Measurements from ENCODE around the gene ATP2A3. TPM values are rescaled to one million over a fixed set of nuclear protein-coding genes. Genes with fewer than 3 reads are reported as not detected.

ATP2A3 gene
- total RNA-seq, 1 experiment from 2014 or later = 101 TPM

- no peaks in the 10 kb centered on the region for H3K9me2 ChIP-seq (replicated peaks; ENCODE audit: insufficient read depth, low read length)
- no peaks in the 10 kb centered on the region for H3K79me2 ChIP-seq (ENCODE audit: low read length)
- H3K4me3 ChIP-seq (ENCODE audit: low read length) = no peak overlapping the region
- no peak overlapping the region for H2AFZ ChIP-seq (ENCODE audit: low read length)
- no peaks in the 10 kb centered on the region for H3K36me3 ChIP-seq (ENCODE audit: insufficient read depth, low read length)
- no peak overlapping the region for H3K27ac ChIP-seq (ENCODE audit: low read length)
- H3K4me2 ChIP-seq (ENCODE audit: low read depth, low read length, poor library complexity, severe bottlenecking) = no peak overlapping the region
- no peak for DNase-seq
- peaks cover 30% of the 10 kb centered on the region for H3K4me1 ChIP-seq (ENCODE audit: low read length)
- H3K9me3 ChIP-seq (ENCODE audit: low read length) = no peaks in the 10 kb centered on the region
- H3K9ac ChIP-seq (ENCODE audit: low read length) = no peak overlapping the region
- H4K20me1 ChIP-seq (ENCODE audit: insufficient read depth, low read depth, low read length) = peaks cover 11% of the 10 kb centered on the region; the same call in 1 of the 2 replicates
- H3K27me3 ChIP-seq (ENCODE audit: low read length) = no peaks in the 10 kb centered on the region
These were observed 69.3 kb downstream of the ATP2A3 start for GRCh38 chr17:3894911-3895343.

GRCh38 chr17:3894188-3894587, 70.0 kb downstream of the ATP2A3 start:
- Histone ChIP-seq H3K79me2 (ENCODE audit: low read length) (no peaks in the 10 kb centered on the region), H3K4me1 (ENCODE audit: low read length) (peaks cover 34% of the 10 kb centered on the region), H3K36me3 (ENCODE audit: insufficient read depth, low read length) (no peaks in the 10 kb centered on the region), H4K20me1 (ENCODE audit: insufficient read depth, low read depth, low read length) (peaks cover 11% of the 10 kb centered on the region; the same call in 1 of the 2 replicates), H3K9me3 (ENCODE audit: low read length) (no peaks in the 10 kb centered on the region), H3K4me2 (ENCODE audit: low read depth, low read length, poor library complexity, severe bottlenecking) (no peak overlapping the region), H3K9ac (ENCODE audit: low read length) (no peak overlapping the region), H3K27me3 (ENCODE audit: low read length) (no peaks in the 10 kb centered on the region), H3K4me3 (ENCODE audit: low read length) (no peak overlapping the region), H3K9me2 (replicated peaks; ENCODE audit: insufficient read depth, low read length) (no peaks in the 10 kb centered on the region), H3K27ac (ENCODE audit: low read length) (no peak overlapping the region), H2AFZ (ENCODE audit: low read length) (no peak overlapping the region)
- DNase-seq = no peak

GRCh38 chr17:3893720-3894116, 70.5 kb downstream of the ATP2A3 start:
- Histone ChIP-seq H3K79me2 (ENCODE audit: low read length) (no peaks in the 10 kb centered on the region), H3K9me2 (replicated peaks; ENCODE audit: insufficient read depth, low read length) (no peaks in the 10 kb centered on the region), H3K27ac (ENCODE audit: low read length) (no peak overlapping the region), H3K4me3 (ENCODE audit: low read length) (no peak overlapping the region; the same call in 1 of the 2 replicates), H3K4me1 (ENCODE audit: low read length) (peaks cover 34% of the 10 kb centered on the region), H3K36me3 (ENCODE audit: insufficient read depth, low read length) (no peaks in the 10 kb centered on the region), H3K4me2 (ENCODE audit: low read depth, low read length, poor library complexity, severe bottlenecking) (peak overlapping the region; percentile 86), H3K27me3 (ENCODE audit: low read length) (no peaks in the 10 kb centered on the region), H3K9ac (ENCODE audit: low read length) (no peak overlapping the region), H3K9me3 (ENCODE audit: low read length) (no peaks in the 10 kb centered on the region), H4K20me1 (ENCODE audit: insufficient read depth, low read depth, low read length) (peaks cover 11% of the 10 kb centered on the region; the same call in 1 of the 2 replicates), H2AFZ (ENCODE audit: low read length) (no peak overlapping the region)
- DNase-seq = no peak

- H3K4me3 ChIP-seq (ENCODE audit: low read length) = peak within 1 kb of the TSS; percentile 74
- DNase-seq = peak; percentile 96
- H3K4me1 ChIP-seq (ENCODE audit: low read length) = peaks cover 34% of the 10 kb centered on the region
- no peaks in the 10 kb centered on the region for H3K36me3 ChIP-seq (ENCODE audit: insufficient read depth, low read length)
- H3K9me2 ChIP-seq (replicated peaks; ENCODE audit: insufficient read depth, low read length) = no peaks in the 10 kb centered on the region
- H4K20me1 ChIP-seq (ENCODE audit: insufficient read depth, low read depth, low read length) = peaks cover 11% of the 10 kb centered on the region; the same call in 1 of the 2 replicates
- no peaks in the 10 kb centered on the region for H3K9me3 ChIP-seq (ENCODE audit: low read length)
- H3K27ac ChIP-seq (ENCODE audit: low read length) = no peak within 1 kb of the TSS
- peak within 1 kb of the TSS; percentile 86 for H3K4me2 ChIP-seq (ENCODE audit: low read depth, low read length, poor library complexity, severe bottlenecking)
- H3K9ac ChIP-seq (ENCODE audit: low read length) = peak within 1 kb of the TSS; percentile 62
- H3K27me3 ChIP-seq (ENCODE audit: low read length) = no peaks in the 10 kb centered on the region
- peak within 1 kb of the TSS; percentile 86 for H2AFZ ChIP-seq (ENCODE audit: low read length)
- H3K79me2 ChIP-seq (ENCODE audit: low read length) = no peaks in the 10 kb centered on the region
These were observed 71.1 kb downstream of the ATP2A3 start, which contains the start of gene CAMKK1 for GRCh38 chr17:3893003-3893719. Gene CAMKK1 (minus strand): TSS chr17:3893053. CDS start chr17:3885687, 7,366 bp downstream.

- Histone ChIP-seq H3K9me3 (ENCODE audit: low read length) (no peaks in the 10 kb centered on the region), H3K9me2 (replicated peaks; ENCODE audit: insufficient read depth, low read length) (no peaks in the 10 kb centered on the region), H3K27me3 (ENCODE audit: low read length) (no peaks in the 10 kb centered on the region), H3K36me3 (ENCODE audit: insufficient read depth, low read length) (no peaks in the 10 kb centered on the region), H3K4me2 (ENCODE audit: low read depth, low read length, poor library complexity, severe bottlenecking) (peak overlapping the region; percentile 78), H3K4me1 (ENCODE audit: low read length) (peaks cover 34% of the 10 kb centered on the region), H4K20me1 (ENCODE audit: insufficient read depth, low read depth, low read length) (peaks cover 11% of the 10 kb centered on the region; the same call in 1 of the 2 replicates), H2AFZ (ENCODE audit: low read length) (peak overlapping the region; percentile 69), H3K27ac (ENCODE audit: low read length) (no peak overlapping the region), H3K79me2 (ENCODE audit: low read length) (no peaks in the 10 kb centered on the region), H3K9ac (ENCODE audit: low read length) (peak overlapping the region; percentile 54), H3K4me3 (ENCODE audit: low read length) (peak overlapping the region; percentile 67)
- peak; percentile 52 for DNase-seq
These were observed 71.9 kb downstream of the ATP2A3 start for GRCh38 chr17:3892095-3892998.

GRCh38 chr17:3891626-3892094, 72.6 kb downstream of the ATP2A3 start:
- Histone ChIP-seq H3K79me2 (ENCODE audit: low read length) (no peaks in the 10 kb centered on the region), H3K9me2 (replicated peaks; ENCODE audit: insufficient read depth, low read length) (no peaks in the 10 kb centered on the region), H3K36me3 (ENCODE audit: insufficient read depth, low read length) (no peaks in the 10 kb centered on the region), H3K4me3 (ENCODE audit: low read length) (no peak overlapping the region), H3K27me3 (ENCODE audit: low read length) (no peaks in the 10 kb centered on the region), H3K9ac (ENCODE audit: low read length) (no peak overlapping the region), H2AFZ (ENCODE audit: low read length) (no peak overlapping the region), H4K20me1 (ENCODE audit: insufficient read depth, low read depth, low read length) (peaks cover 11% of the 10 kb centered on the region; the same call in 1 of the 2 replicates), H3K9me3 (ENCODE audit: low read length) (no peaks in the 10 kb centered on the region), H3K4me2 (ENCODE audit: low read depth, low read length, poor library complexity, severe bottlenecking) (no peak overlapping the region), H3K4me1 (ENCODE audit: low read length) (peaks cover 34% of the 10 kb centered on the region), H3K27ac (ENCODE audit: low read length) (no peak overlapping the region)
- DNase-seq = no peak

- peaks cover 34% of the 10 kb centered on the region for H3K4me1 ChIP-seq (ENCODE audit: low read length)
These were observed 73.4 kb downstream of the ATP2A3 start for GRCh38 chr17:3890878-3891219.

More at GRCh38 chr17:3890878-3891219, 73.4 kb downstream of the ATP2A3 start:
- H3K27me3 ChIP-seq (ENCODE audit: low read length) = no peaks in the 10 kb centered on the region
- no peak overlapping the region for H3K27ac ChIP-seq (ENCODE audit: low read length)
- DNase-seq = no peak
- H3K9me3 ChIP-seq (ENCODE audit: low read length) = no peaks in the 10 kb centered on the region
- H2AFZ ChIP-seq (ENCODE audit: low read length) = no peak overlapping the region
- no peaks in the 10 kb centered on the region for H3K36me3 ChIP-seq (ENCODE audit: insufficient read depth, low read length)
- no peak overlapping the region for H3K4me3 ChIP-seq (ENCODE audit: low read length)
- peaks cover 11% of the 10 kb centered on the region; the same call in 1 of the 2 replicates for H4K20me1 ChIP-seq (ENCODE audit: insufficient read depth, low read depth, low read length)
- H3K9ac ChIP-seq (ENCODE audit: low read length) = no peak overlapping the region
- no peaks in the 10 kb centered on the region for H3K79me2 ChIP-seq (ENCODE audit: low read length)
- H3K4me2 ChIP-seq (ENCODE audit: low read depth, low read length, poor library complexity, severe bottlenecking) = no peak overlapping the region
- H3K9me2 ChIP-seq (replicated peaks; ENCODE audit: insufficient read depth, low read length) = no peaks in the 10 kb centered on the region

All from Karpas-422 (cell line).